Natural killer cell (primary cell): Measurements from ENCODE around the gene PPP1R27. TPM values are rescaled to one million over a fixed set of nuclear protein-coding genes. Genes with fewer than 3 reads are reported as not detected.

ENCODE experiments used
- ATAC-seq, 3 donors: fragments of 150-1000 bp in 2 of 3; fragments of 200-7000 bp in 1 of 3; cut with Tn5 transposase; 1 replicate in 1 of 3; 2 replicates in 2 of 3; pipeline ENCODE4 v1.10.0; 2021; ENCODE audit warnings: mild to moderate bottlenecking in 2 of 3, moderate library complexity in 2 of 3
- DNase-seq, 2 donors: peaks; one replicate each; pipeline versions ENCODE4 v3.0.0 to v3.0.0-alpha.2; 2013 to 2021; ENCODE audit warnings: mixed read lengths in 1 of 2
- H3K27ac ChIP-seq: one replicate; pipeline ENCODE4 v1.5.1; 2013; ENCODE audit warnings: mild to moderate bottlenecking, low read length
- H3K27me3 ChIP-seq: one replicate; pipeline ENCODE4 v1.6.1; 2013; ENCODE audit warnings: low read length; ENCODE audit not compliant: control insufficient read depth, insufficient read depth
- H3K36me3 ChIP-seq: one replicate; pipeline ENCODE4 v1.6.1; 2013; ENCODE audit warnings: low read length; ENCODE audit not compliant: control insufficient read depth, insufficient read depth
- H3K4me1 ChIP-seq: one replicate; pipeline ENCODE4 v1.6.1; 2013; ENCODE audit warnings: low read length; ENCODE audit not compliant: control insufficient read depth, insufficient read depth
- H3K4me3 ChIP-seq: one replicate; pipeline ENCODE4 v1.5.1; 2013; ENCODE audit warnings: low read length
- H3K9me3 ChIP-seq: one replicate; pipeline ENCODE4 v1.6.1; 2013; ENCODE audit warnings: low read length; ENCODE audit not compliant: control insufficient read depth, insufficient read depth
- H3K27ac Mint-ChIP-seq, 2 donors: one replicate each; pipeline ENCODE4 v1.8.0; 2022; ENCODE audit warnings: mild to moderate bottlenecking in 2 of 2, mixed read lengths in 2 of 2, moderate library complexity in 1 of 2
- H3K27me3 Mint-ChIP-seq, 2 donors: one replicate each; pipeline ENCODE4 v1.8.0; 2022; ENCODE audit warnings: low read depth in 2 of 2, mixed read lengths in 2 of 2
- H3K36me3 Mint-ChIP-seq: one replicate; pipeline ENCODE4 v1.8.0; 2022; ENCODE audit warnings: mixed read lengths
- H3K4me1 Mint-ChIP-seq, 2 donors: one replicate each; pipeline ENCODE4 v1.8.0; 2022; ENCODE audit warnings: mixed read lengths in 2 of 2
- H3K4me3 Mint-ChIP-seq: one replicate; pipeline ENCODE4 v1.8.0; 2022; ENCODE audit warnings: mild to moderate bottlenecking, moderate library complexity, mixed read lengths
- H3K9me3 Mint-ChIP-seq, 2 donors: one replicate each; pipeline ENCODE4 v1.8.0; 2022; ENCODE audit warnings: mixed read lengths in 2 of 2
- WGBS: methylation state at CpG from one replicate; pipeline ENCODE4 v1.1.7; 2013; ENCODE audit warnings: missing lambda C conversion rate; ENCODE audit not compliant: insufficient coverage; 5-methylcytosine and 5-hydroxymethylcytosine counted together
- intact Hi-C: fragments of 100-400 bp; cut with micrococcal nuclease; formaldehyde crosslinking; loops from one replicate; pipeline ENCODE4 v1.14.2; 2022
- total RNA-seq, 4 donors: library from RNA; stranded (reverse); fragments of 120-200 nt in 1 of 4; gene quantifications; one replicate each; pipeline versions ENCODE4 v1.2.3 to v1.2.4, GENCODE V29; 2013 to 2022
- TF ChIP-seq, protein P1 (sequence below): fragments of 200-600 bp; IDR thresholded peaks from one replicate; pipeline ENCODE4 v1.8.0; 2022; ENCODE audit warnings: antibody characterized with exemption

Gene PPP1R27
- total RNA-seq, 3 donors from 2014 or later (not counting 1 experiment from before 2014, with no cell fraction given), result not detected

- peaks cover 32% of the 10 kb centered on the region for H3K4me1 ChIP-seq
- Mint-ChIP-seq H3K4me1 (peaks cover 25 to 31% of the 10 kb centered on the region in 2 donors), H3K27me3 (peaks cover 0 to 3% of the 10 kb centered on the region in 2 donors), H3K9me3 (no peaks in the 10 kb centered on the region), H3K27ac (peak overlapping the region; percentile 96 to 99), H3K36me3 (no peaks in the 10 kb centered on the region), H3K4me3 (peak overlapping the region; percentile 88)
- DNase-seq (peak in 1 of 2 donors; percentile 44), ATAC-seq (no peak)
- no peaks in the 10 kb centered on the region for H3K27me3 ChIP-seq
- intact Hi-C loops, result no loop called here
- H3K4me3 ChIP-seq, result peak overlapping the region; percentile 65
- peak overlapping the region; percentile 34 for H3K27ac ChIP-seq
- TF ChIP-seq, protein P1, sequence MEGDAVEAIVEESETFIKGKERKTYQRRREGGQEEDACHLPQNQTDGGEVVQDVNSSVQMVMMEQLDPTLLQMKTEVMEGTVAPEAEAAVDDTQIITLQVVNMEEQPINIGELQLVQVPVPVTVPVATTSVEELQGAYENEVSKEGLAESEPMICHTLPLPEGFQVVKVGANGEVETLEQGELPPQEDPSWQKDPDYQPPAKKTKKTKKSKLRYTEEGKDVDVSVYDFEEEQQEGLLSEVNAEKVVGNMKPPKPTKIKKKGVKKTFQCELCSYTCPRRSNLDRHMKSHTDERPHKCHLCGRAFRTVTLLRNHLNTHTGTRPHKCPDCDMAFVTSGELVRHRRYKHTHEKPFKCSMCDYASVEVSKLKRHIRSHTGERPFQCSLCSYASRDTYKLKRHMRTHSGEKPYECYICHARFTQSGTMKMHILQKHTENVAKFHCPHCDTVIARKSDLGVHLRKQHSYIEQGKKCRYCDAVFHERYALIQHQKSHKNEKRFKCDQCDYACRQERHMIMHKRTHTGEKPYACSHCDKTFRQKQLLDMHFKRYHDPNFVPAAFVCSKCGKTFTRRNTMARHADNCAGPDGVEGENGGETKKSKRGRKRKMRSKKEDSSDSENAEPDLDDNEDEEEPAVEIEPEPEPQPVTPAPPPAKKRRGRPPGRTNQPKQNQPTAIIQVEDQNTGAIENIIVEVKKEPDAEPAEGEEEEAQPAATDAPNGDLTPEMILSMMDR, result no peak
- 72% methylated on average over 23 of the region's 23 CpGs for WGBS
- no peaks in the 10 kb centered on the region for H3K9me3 ChIP-seq
- H3K36me3 ChIP-seq, result peaks cover 23% of the 10 kb centered on the region
Measured at GRCh38 chr17:81858967-81859905, 24.4 kb upstream of the PPP1R27 start.

- H3K27me3 ChIP-seq, result no peaks in the 10 kb centered on the region
- H3K36me3 ChIP-seq, result peaks cover 32% of the 10 kb centered on the region
- H3K4me1 ChIP-seq, result peaks cover 32% of the 10 kb centered on the region
- H3K9me3 Mint-ChIP-seq, result no peaks in the 10 kb centered on the region
- H3K4me3 Mint-ChIP-seq, result no peak overlapping the region
- no peak for DNase-seq
- H3K27ac Mint-ChIP-seq, result no peak overlapping the region
- no peaks in the 10 kb centered on the region for H3K9me3 ChIP-seq
- WGBS, result 92% methylated on average over 30 of the region's 30 CpGs
- no peak overlapping the region for H3K27ac ChIP-seq
- intact Hi-C loops, result no loop called here
- TF ChIP-seq, protein P1, result no peak
- peaks cover 0 to 3% of the 10 kb centered on the region in 2 donors for H3K27me3 Mint-ChIP-seq
- peaks cover 22 to 31% of the 10 kb centered on the region in 2 donors for H3K4me1 Mint-ChIP-seq
- no peak overlapping the region for H3K4me3 ChIP-seq
- ATAC-seq, result no peak
- H3K36me3 Mint-ChIP-seq, result no peaks in the 10 kb centered on the region
Measured at GRCh38 chr17:81858170-81858966, 23.5 kb upstream of the PPP1R27 start.

DNA sequence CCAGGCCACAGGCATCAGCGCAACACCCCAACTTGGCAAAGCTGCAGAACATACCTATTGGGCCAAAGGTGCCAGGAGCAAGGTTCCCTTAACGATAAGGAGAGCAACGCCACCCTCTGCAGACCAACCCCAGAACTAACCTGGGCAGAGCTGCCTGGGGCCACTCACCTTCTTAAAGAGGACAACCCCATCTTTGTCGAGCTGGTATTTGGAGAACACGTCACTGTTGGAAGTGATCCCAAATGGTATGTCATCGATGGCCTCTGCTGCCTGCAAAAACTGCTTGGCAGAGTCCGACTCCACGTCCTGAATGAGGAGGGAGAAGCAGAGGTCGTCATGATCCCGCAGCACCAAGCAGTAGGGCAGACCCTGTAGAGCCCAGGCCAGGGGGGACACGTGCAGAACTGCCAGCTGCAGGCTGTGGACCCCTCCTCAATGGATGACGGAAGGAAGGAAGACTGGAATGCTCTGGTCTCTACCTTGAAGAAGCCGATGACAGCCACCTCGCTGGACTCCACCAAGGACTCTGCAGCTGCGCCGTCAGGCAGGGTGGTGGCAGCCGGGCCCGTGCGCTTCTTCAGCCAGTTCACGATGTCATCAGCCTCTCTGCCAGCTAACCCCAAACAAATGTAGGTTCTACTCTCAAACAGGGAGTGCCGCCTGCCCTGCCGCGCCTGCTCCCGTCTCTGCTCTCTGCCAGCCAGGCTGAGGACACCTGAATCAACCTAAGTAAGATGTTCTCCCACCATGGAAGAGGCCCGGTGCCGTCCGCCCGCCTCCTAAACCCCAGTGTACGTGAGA lies 20.3 kb upstream of the PPP1R27 start:
- Mint-ChIP-seq H3K27me3 (no peaks in the 10 kb centered on the region), H3K9me3 (no peaks in the 10 kb centered on the region), H3K36me3 (no peaks in the 10 kb centered on the region), H3K27ac (no peak overlapping the region), H3K4me3 (no peak overlapping the region), H3K4me1 (peaks cover 11 to 16% of the 10 kb centered on the region in 2 donors)
- Histone ChIP-seq H3K4me1 (peaks cover 21% of the 10 kb centered on the region), H3K27ac (no peak overlapping the region), H3K9me3 (no peaks in the 10 kb centered on the region), H3K27me3 (no peaks in the 10 kb centered on the region), H3K36me3 (peaks cover 52% of the 10 kb centered on the region), H3K4me3 (no peak overlapping the region)
- intact Hi-C loops, result no loop called here
- ATAC-seq, result no peak
- DNase-seq, result peak in 1 of 2 donors; percentile 34
- TF ChIP-seq, protein P1, result no peak
- 95% methylated on average over 29 of the region's 29 CpGs for WGBS
